Measurements from ENCODE around the gene BCL2L13.

GRCh38 chr22:17647452-17647851 is 8.9 kb downstream of the BCL2L13 start:
- TF ChIP-seq SUZ12 (IDR thresholded peaks at IDR 0.05): no peak
- TF ChIP-seq BHLHE40 (IDR thresholded peaks at IDR 0.05; ENCODE audit: borderline replicate concordance): no peak
- TF ChIP-seq ZNF384 (IDR thresholded peaks at IDR 0.05): no peak
- no peak for TF ChIP-seq L3MBTL2 (conservative IDR thresholded peaks at IDR 0.05)
- TF ChIP-seq FOXA1 (IDR thresholded peaks at IDR 0.05): no peak
- TF ChIP-seq FOXK2 (IDR thresholded peaks at IDR 0.05): no peak
- no peak for TF ChIP-seq NFRKB (IDR thresholded peaks at IDR 0.05)
- TF ChIP-seq TARDBP (IDR thresholded peaks at IDR 0.05): no peak
- no peak for TF ChIP-seq FOXM1 (IDR thresholded peaks at IDR 0.05; ENCODE audit: borderline replicate concordance)
- TF ChIP-seq CTBP1 (IDR thresholded peaks at IDR 0.05; ENCODE audit: borderline replicate concordance): no peak
- no peak for TF ChIP-seq SP1 (IDR thresholded peaks at IDR 0.05)
- no peak for TF ChIP-seq ELF4 (IDR thresholded peaks at IDR 0.05)

Measured in HEK293T (cell line).